ENCODE data around the gene PARS2.

PARS2 gene

GRCh38 chr1:54754486-54755285 lies 9.6 kb downstream of the PARS2 start:
- TF ChIP-seq, protein P1, sequence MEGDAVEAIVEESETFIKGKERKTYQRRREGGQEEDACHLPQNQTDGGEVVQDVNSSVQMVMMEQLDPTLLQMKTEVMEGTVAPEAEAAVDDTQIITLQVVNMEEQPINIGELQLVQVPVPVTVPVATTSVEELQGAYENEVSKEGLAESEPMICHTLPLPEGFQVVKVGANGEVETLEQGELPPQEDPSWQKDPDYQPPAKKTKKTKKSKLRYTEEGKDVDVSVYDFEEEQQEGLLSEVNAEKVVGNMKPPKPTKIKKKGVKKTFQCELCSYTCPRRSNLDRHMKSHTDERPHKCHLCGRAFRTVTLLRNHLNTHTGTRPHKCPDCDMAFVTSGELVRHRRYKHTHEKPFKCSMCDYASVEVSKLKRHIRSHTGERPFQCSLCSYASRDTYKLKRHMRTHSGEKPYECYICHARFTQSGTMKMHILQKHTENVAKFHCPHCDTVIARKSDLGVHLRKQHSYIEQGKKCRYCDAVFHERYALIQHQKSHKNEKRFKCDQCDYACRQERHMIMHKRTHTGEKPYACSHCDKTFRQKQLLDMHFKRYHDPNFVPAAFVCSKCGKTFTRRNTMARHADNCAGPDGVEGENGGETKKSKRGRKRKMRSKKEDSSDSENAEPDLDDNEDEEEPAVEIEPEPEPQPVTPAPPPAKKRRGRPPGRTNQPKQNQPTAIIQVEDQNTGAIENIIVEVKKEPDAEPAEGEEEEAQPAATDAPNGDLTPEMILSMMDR (IDR thresholded peaks at IDR 0.05; ENCODE audit: low read depth, low read length, missing control alignments), result no peak
- DNase-seq (ENCODE audit: low read depth), result no peak
- H3K4me3 ChIP-seq (ENCODE audit: low read depth, low read length), result no peak overlapping the region

DNA sequence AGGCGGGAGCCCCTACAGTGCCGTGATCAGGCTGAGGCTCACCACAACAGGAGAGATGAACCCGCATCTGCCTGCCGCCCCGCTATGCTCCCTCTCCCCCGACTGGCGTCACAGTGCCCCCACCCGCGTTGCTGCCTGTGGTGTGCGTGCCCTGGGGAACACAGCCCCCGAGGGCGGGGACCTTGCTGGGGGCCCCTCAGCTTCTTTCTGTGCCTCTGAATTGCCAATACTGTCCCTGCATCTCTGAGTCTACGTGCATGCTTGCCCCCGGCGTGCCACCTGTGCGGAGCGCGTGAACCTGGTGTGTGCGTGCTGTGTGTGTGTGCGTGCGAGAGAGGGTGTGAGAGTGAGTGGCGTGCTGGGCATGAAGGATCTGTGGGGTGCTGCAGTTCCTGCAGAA lies 10.3 kb downstream of the PARS2 start:
- TF ChIP-seq, protein P1 (IDR thresholded peaks at IDR 0.05; ENCODE audit: low read depth, low read length, missing control alignments), result no peak
- H3K4me3 ChIP-seq (ENCODE audit: low read depth, low read length), result no peak overlapping the region
- no peak for DNase-seq (ENCODE audit: low read depth)

GRCh38 chr1:54751426-54751825 lies 12.9 kb downstream of the PARS2 start:
- TF ChIP-seq, protein P1 (IDR thresholded peaks at IDR 0.05; ENCODE audit: low read depth, low read length, missing control alignments), result no peak
- DNase-seq (ENCODE audit: low read depth), result no peak
- H3K4me3 ChIP-seq (ENCODE audit: low read depth, low read length), result no peak overlapping the region

DNA sequence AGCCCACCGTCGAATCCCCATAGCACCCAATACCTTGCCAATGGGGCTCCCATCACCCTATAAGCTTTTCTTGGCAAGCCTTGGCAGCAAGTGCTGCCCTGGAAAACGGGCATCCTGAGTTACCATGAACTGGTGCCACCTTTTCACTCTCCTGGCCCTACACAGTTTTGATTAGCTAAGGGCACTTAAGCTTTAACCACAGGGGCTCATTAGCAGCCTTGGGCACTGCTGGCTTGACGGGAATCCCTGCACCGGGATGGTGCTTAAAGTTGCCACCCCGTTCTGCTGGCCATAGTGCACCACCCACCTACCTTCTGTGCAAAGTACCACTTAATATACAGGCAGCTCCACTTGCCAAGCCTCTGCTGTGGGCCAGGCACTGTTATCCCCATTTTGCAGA lies 13.7 kb downstream of the PARS2 start:
- no peak for DNase-seq (ENCODE audit: low read depth)
- TF ChIP-seq, protein P1 (IDR thresholded peaks at IDR 0.05; ENCODE audit: low read depth, low read length, missing control alignments), result no peak

GRCh38 chr1:54748094-54748835 lies 16.1 kb downstream of the PARS2 start:
- TF ChIP-seq, protein P1 (IDR thresholded peaks at IDR 0.05; ENCODE audit: low read depth, low read length, missing control alignments), result no peak
- H3K4me3 ChIP-seq (ENCODE audit: low read depth, low read length), result no peak overlapping the region
- no peak for DNase-seq (ENCODE audit: low read depth)

More for the DNA sequence above, 13.7 kb downstream of the PARS2 start:
- H3K4me3 ChIP-seq (ENCODE audit: low read depth, low read length), result no peak overlapping the region

DNA sequence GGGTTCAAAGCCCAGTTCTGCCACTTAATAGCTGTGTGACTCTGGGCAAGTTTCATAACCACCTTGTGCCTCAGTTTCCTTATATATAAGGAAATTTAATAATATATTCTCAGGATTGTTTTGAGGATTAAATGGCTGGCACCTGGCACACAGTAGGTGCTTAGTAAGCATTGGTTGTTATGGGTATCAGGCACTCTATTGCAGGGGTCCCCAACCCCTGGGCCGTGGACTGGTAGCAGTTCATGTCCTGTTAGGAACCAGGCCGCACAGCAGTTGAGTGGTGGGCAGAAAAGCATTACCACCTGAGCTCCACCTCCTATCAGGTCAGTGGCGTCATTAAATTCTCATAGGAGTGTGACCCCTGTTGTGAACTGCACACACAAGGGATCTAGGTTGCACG lies 18.5 kb downstream of the PARS2 start:
- TF ChIP-seq, protein P1 (IDR thresholded peaks at IDR 0.05; ENCODE audit: low read depth, low read length, missing control alignments), result no peak
- H3K4me3 ChIP-seq (ENCODE audit: low read depth, low read length), result no peak overlapping the region
- DNase-seq (ENCODE audit: low read depth), result no peak
